Stimulated activated CD8-positive, alpha-beta memory T cell treated with anti-CD3 and anti-CD28 coated beads, Interleukin-12 subunit alpha, Interleukin-12 subunit beta, amount 100 ng/mL, for 1 hour (primary cell): ENCODE results near the gene TENM4.

ENCODE experiments used
- DNase-seq: peaks from one replicate; pipeline ENCODE4 v3.0.0-alpha.2; 2020; ENCODE audit warnings: low read depth

TENM4 gene

DNA sequence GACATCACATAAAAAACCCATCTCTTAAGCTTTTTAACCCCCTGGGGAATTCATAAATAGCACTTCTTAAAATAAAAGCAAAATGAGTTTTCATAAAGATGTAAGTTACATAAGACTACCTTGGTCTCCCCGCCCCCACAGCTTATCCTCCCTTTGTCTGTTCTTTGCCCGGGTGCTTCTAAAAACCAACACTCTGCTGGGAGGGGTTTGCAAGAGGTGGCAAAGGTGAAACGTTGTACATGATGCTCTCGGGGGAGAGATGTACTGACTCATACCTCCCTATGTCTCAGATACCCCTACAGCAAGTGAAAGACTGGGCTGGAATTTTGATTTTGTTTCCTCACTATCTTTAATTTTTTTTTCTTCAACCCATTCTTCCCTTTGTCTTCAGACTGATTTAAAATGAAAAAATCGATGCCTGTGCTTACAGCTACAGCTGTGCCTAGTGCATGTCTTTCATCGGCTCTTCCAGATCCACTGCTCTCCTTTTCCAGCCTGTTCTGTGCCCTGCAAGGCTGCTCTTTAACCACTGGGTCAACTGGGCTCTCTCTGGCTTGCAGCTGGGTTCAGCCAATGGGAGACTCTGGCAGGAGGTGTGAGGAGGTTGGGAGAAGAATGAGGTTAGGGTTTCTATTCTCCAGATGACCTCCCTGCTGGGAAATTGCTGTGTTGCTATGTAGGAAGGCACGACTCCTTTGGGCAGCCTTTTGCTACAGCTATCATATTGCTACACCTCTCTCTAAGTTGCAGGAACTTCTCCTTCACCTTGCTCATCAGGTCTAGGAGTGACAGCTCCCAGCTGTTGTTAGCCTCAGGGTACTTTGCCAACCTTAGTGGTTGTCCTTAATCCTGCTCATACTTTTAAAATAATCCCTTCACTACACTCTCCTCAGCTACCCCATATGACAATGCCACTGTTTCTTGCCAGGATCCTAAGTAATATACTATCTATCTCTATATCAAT lies 266.5 kb downstream of the TENM4 start:
- DNase-seq = no peak

DNA sequence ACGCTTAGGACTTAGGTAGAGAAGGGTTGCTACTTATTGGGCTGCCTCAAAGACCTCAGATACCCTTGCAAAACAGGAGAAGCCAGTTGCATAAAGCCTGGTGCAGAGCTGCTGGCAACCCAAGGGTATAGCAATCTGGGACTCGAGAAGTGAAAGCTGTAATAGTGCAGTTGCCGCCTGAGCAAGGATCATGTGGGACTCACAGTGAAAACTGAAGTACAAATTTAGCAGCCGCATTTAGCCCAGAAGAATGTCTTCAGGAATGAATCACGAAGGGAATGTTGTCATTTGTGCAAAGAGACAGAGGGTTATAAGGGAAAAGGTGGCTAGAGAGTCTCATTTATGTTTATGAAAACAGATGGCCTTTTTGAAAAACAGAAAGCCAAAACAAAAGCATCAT lies 267.2 kb downstream of the TENM4 start:
- no peak for DNase-seq

DNA sequence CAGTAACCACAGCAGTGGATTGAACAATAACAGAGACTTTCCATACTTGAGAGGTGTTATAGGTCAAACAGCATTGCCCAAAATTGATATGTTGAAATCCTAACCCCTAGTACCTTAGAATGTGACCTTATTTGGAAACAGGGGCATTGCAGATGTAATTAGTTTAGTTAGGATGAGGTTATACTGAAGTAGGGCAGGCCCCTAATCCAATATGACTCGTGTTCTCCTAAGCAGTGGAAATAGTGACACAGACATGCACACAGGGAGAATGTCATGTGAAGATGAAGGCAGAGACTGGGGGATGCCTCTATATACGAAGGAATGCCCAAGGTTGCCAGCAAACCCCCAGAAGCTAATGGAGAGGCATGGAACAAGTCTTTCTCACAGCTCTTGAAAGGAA lies 270.5 kb downstream of the TENM4 start:
- DNase-seq = no peak

DNA sequence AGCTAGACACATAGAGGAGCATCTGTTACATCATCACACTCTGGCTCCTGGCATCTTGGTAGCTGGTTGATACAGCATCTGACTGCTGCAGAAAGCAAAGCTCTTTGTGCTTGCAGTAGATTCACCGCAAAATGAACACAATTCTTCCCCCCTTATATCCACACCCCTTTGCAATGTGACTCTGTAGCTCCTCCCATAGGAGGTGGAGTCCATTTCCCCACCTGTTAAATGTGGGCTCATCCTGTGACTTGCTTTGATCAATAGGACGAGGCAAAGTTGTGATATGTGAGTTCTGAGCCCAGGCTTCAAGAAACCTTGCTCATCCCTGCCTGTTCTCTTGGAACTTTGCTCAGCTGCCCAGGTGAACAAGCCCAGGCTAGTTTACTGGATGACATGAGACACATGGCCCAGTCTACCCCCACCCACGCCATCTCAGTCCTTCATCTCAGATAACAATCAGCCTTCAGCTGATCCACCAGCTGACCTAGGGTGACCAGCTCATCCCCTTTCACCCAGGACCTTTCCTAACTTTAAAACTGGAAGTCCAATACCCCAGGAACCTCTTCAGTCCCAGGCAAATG lies 272.2 kb downstream of the TENM4 start:
- no peak for DNase-seq

DNA sequence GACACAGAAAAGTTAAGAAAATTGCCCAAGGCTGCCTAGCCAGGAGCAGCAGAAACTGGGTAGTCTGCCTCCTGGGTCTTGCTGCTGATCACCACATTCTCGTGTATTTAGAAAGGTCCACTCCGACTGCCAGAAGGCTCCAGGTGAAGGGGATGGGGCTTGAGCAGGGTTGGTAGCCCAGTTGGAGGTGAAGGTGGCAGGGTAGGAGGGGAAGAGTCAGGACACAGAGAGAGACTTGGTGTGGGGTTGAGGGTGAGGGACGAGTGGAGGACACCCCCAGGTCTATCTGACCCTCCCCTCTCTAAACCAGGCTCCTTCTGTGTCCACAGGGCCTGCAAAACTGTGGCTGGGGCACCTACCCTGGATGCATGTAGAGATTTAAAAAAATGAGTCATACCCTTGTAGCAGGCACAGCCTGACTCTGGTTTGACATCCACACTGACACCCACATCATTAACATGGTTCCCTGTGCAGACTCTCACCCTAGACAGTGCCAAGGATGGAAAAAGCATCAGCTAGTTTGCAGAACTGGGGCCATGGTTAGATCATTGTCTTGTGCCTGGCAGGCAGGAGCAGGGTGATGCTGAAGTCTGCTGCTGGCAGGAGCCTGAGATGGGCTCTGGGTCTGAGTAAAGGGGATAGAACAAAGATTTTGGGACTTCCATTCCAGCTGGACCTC lies 273.2 kb downstream of the TENM4 start:
- DNase-seq = no peak

DNA sequence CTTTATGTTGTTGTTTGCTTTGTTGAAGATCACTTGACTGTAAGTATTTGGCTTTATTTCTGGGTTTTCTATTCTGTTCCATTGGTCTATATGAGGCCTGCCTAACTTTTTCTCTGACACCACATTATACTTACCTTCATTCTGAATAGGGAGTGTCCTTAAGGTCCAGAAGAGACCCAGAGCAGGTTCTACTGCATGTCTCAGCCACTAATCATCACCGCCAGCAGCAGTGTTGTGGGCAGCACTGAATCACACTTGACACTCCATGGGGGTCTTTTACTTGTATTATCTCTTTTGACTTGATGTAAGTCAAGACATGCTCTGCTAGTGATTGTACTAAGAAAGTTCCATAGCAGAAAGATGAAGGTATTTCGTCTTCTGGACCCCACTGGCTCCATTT lies 274.9 kb downstream of the TENM4 start:
- DNase-seq = no peak

DNA sequence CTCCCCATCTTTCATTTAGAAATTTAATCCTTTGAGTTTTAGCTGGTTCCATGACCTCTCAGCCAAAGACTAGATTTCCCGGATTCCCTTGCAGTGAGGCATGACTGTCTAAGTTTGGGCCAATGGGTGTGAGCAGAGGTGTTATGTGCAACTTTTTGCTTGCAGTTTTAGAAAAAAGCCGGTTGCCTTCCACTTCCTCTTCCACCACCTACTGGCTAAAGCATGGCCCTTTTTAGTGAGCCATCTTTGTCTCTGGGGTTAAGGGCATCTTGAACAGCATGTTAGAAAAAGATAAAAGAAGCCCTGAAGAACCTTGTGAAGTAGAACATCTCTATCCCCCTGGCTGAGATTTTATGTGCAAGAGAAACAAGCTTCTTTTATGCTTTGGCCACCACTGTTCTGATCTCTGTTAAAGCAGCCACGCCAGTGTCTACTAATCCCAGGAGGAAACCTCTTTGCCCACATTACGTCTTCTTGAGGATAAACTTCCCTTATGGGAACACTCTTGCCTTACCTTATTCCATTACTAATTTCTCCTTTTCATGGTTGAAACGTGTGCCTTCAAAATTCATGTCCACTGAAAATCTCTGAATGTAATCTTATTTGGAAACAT lies 279.9 kb downstream of the TENM4 start:
- no peak for DNase-seq

DNA sequence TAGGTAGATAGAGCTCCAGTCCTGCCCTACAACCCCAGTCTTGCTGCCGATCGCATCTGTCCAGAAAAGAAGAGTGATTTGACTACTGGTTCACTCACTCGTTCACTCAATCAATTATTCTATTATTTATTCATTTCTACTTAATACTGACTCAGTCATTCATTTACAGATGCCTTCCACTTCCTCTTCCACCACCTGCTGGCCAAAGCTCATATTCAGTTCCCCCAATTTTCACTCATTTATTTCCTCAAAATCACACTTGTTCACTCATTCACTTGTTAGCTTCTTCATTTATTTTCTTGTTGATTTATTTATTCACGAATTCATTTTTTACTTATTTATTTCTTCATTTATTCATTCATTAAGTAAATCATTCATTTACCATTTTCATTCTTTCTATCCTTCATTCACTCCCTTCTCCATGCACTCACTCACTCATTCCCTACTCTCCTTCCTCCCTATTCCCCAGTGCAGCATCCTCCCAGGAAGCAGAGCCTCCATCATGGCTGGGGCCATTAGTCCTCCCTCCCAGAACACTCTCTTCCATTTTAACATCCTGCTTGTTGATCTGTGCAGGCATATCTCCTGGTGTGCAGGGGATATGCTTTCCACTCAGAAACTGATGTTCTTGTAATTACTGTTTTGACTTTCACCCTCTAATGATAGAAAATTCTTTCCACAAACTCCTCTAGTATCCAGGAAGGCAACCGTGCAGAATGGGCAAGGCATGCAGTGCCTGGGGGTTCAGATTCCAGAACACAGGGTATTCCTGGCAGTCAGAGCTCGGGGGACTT lies 281.0 kb downstream of the TENM4 start:
- DNase-seq = no peak

DNA sequence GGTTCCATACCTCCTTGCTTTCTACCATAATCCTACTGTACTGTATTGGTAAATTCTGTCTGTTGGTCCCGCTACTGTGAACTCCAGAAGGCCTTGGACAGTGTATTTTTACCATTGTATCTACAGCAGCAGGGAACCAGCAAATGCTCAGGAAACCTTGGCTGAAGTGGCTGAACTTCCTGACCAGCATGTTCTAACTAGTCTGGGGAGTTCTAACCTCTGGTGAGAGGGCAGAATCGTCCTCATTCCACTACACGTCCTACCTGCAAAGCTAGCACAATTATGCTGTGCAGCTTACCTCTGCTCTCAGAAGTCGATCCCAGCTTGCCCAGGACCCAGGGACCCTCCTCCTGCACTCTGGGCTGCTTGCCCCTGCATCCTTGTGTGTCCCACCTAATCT lies 283.1 kb downstream of the TENM4 start:
- DNase-seq = no peak

DNA sequence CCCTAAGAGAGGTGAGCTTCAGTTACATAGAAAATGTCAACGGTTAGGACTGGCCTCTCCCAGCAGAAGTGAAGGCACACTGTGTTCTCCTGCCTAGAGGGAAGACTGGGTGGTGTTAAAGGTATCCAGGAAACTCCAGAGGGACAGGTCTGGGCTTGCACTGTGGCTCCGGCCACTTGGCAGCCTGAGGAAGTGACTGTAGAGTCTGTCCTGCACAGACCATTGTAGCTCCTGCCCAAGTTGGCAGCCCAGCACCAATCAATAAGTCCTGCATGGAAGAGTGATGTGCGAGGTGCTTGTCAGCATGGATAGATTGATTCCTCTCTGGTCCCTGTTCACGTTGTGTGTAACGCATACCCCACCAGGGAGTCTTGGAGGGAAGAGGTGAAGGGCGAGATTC lies 284.8 kb downstream of the TENM4 start:
- no peak for DNase-seq

DNA sequence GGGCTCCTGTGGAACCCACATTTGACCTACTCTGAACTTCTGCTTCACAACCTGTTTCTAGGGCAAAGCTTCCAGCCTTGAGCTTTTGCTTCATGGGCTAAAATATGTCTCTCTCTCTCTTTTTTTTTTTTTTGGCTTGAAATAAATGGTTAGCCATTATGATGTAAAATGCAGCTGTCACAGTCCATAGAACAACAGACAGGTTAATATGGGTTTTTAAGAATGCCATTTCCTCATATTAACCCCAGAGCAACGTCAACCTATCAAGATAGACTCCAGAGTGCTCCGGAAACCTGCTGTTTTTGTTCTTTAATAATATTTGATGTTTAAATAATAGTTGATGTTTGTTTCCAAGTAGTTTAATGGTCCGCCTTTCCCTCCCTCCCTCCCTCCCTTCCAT lies 285.6 kb downstream of the TENM4 start:
- no peak for DNase-seq

DNA sequence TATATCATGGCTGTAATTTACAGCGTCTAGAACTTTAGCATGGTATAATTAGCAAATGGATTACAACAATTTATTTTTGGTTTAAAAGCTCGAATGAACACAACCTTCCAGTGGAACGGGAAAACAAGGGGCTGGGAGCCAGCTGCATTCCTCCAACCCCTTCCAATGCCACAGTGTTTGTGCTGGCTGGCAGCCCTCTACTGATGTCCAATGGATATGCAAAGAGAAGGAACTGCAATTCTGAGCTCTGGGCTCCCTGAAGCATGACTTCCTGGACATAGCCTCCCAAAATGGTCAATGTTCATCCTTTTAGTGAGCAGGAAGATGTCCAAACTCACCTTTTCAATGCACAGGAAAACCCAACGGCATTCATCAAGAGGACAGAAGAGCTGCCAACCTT lies 288.3 kb downstream of the TENM4 start:
- no peak for DNase-seq

DNA sequence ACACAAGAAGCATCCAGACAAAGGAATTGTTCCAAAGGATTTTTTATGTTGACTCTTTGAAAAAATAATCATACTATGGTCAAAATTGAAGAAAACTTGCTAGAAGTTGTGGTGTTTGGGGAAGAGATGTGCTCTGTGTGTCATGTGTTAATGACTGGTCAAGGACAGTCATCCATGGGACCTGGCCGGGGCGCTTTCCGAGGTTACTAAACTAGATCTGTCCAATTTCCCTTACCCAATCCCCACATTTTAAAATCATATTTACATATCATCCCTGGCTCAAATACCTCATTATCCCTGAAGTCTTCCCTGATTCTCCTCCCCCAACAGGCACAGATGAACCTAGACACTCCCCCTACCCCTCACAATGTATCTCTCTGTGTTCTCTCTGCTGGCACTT lies 289.4 kb downstream of the TENM4 start:
- DNase-seq = no peak

DNA sequence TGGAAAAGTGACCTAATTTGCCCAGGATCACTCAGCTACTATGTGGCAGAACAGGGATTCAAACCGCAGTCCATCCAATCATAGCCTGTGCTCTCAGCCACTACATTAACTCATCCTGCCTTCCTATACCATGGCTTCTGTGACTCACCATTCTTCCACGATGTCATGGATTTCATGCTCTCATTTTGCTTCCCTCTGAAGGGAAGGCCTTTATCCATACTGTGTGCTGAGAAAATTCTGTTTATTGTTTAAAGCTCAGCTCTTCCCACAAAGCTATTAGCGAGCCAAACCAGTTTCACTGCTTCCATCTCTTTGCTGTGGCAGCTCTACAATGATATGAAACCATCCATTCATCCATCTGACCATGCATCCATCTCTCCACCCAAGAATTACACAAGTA lies 289.9 kb downstream of the TENM4 start:
- DNase-seq = no peak

DNA sequence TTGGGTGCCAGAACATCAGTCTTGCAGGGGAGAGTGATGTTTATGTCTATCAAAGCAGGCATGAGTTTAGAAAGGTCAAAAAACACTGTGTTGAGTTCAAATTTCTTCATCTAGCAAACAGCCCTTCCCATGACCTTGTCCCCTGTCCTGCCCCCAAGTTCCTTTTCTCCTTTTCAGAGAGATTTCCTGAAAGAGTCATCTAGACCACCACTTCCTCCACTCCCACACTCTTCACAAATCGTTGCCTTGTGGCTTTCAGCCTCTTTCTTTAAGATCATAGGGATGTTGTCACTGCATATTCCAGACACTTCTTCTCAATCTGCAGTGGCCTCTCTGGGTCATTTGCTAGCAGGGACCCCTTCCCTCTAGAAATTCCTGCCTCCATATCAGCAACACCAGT lies 290.5 kb downstream of the TENM4 start:
- DNase-seq = no peak

DNA sequence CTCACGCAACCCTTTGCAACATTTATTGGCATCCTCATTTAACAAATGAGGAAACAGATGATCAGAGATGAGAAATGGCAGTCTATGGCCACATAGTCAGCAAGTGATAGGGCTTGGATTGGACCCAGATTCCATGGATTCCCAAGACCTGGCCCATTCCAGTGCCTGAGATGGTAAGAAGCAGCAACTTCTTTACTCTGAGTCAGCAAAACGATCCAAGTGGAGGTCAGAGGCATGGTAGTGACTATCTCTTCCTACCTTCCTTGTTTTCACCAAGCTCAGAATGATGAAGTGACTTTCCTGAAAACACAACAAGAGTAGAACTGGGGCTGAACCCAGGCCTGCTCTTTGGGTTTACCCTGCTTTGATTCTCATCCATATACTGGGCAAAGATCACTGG lies 293.1 kb downstream of the TENM4 start:
- DNase-seq = no peak

DNA sequence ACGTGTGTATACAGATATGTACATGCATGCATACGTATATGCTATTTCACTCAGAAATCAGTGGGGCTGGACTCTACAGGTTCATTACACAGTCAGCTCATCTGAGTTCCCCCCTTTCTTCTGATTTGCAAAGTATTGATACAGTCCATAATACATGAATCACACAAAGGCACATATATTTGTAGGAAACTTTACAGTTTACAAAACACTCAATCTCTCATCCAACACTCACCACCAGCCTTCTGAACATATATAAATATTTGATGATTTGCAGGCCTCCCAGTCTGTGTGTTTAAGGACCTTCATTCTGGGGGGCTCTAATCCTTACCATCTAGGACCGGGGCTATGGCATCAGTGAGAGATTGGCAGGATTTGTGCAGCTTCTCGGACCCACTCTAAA lies 293.8 kb downstream of the TENM4 start:
- no peak for DNase-seq

DNA sequence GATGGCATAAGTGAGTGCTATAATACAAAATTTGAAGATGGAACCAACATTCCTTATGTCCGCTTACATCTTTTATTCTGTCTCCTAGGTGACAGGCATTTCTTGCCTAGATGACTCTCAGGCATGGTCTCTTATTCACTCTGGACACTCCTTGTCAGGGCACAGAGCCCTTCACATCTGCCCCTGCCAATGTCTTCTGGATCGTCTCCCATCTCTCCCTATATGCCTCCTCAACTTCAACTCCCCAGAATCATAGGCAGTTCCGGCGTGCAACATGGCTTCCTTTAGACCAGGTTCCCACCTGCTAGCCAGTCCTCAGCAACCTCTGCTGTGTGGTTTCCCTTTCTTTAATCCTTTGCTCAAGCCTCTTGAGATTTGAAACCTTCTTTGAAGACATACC lies 300.9 kb downstream of the TENM4 start:
- no peak for DNase-seq

DNA sequence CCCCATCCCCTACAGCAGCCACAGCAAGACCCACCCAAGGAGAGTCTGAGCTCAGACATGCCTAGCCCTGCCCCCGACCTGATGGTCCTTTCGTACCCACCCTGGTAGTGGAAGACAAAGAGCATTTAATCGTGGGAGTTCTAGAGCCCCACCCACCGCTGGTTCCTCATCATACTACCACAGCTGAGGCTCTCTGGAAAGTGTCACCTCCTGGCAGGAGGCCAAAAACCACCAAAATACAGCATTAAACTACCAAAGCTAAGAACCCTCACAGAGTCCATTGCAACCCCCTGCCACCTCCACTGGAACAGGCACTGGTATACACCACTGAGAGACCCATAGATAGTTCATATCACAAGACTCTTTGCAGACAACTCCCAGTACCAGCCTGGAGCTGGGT lies 311.1 kb downstream of the TENM4 start:
- DNase-seq = no peak

DNA sequence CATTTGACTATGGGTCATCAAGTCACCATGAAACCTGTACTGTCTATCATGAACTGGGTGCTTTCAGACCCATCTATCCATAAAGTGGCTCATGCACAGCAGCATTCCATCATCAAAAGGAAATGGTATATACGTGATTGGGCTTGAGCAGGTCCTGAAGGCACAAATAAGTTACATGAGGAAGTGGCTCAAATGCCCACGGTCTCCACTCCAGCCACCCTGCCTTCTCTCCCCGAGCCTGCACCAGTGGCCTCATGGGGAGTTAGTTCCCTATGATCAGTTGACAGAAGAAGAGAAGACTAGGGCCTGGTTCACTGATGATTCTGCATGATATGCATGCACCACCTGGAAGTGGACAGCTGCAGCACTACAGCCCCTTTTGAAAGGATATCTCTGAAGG lies 312.5 kb downstream of the TENM4 start:
- no peak for DNase-seq

DNA sequence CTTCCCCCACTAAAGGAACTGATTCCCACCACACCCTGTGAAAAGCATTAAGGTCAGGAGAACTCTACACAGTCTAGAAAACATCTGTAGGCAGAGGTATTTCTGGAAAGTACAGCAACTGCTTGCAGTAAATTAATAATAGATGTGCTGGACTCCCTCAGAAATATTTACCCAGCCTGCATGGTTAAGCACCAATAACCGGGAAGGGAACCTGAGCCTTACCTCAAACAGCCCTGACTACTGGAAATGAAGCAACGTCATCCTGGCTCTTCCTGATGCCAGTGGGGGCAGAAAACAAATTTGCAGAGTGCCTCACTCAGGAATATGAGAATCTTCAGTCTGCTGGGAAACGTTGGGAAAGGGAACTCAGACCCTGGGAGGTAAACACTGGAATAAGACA lies 318.1 kb downstream of the TENM4 start:
- DNase-seq = no peak

DNA sequence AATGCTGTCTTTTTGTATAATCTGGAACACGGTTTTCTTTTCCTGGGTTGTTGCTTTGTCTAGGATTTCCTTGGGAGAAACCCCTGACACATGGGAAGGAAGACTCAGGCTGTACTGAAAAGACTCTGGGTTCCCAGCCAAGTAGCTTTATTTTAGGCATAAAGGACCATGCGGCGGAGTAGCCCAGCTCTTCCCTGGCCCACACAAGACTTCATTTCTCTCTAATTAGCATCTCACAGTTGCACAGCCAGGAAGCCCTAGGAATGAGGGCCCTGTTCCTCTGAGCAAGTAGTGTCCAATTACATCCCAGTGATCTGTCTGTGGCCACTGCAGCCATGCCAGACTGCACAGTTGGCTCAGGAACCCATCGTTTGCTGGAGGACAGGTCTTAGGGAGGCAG lies 319.5 kb downstream of the TENM4 start:
- DNase-seq = no peak
